Fibroblast of pulmonary artery (primary cell): Measurements from ENCODE around the gene POLR1A.
A peak's percentile ranks its signal among the peaks of the same experiment; 100 is the strongest.
"Not testable (repeated sequence)": the region's sequence is repeated elsewhere in the genome, so short reads cannot be mapped to it uniquely, and the experiment has no call there.

Experiments used
- DNase-seq: peaks from one replicate; pipeline ENCODE4 v3.0.0-alpha.2; 2010; ENCODE audit warnings: low read depth
- H3K4me3 ChIP-seq: replicated peaks from 2 replicates; pipeline ENCODE4 v1.5.1; 2011; ENCODE audit warnings: low read depth, mild to moderate bottlenecking, control low read depth, low read length, moderate library complexity
- TF ChIP-seq, protein P1 (sequence below): IDR thresholded peaks from 2 replicates; pipeline ENCODE4 v1.5.1; 2011; ENCODE audit warnings: mild to moderate bottlenecking, control low read depth, low read length, inconsistent platforms; ENCODE audit errors: missing control alignments

Gene POLR1A

DNA sequence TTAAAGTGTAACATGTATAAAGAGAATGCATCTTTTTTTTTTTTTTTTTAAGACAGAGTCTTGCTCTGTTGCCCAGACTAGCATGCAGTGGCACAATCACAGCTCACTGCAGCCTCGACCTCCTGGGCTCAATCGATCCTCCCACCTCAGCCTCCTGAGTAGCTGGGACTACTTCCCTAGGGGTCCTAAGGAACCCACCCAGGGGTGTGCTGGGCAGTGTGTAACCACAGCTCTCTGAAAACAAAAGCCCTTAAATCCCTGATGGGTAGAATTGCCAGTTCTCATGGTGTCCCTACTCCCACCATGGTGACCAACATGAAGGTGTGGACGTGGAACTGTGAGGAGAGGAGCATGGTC is 111.3 kb downstream of the POLR1A start:
- DNase-seq = no peak
- no peak overlapping the region for H3K4me3 ChIP-seq
- TF ChIP-seq, protein P1, sequence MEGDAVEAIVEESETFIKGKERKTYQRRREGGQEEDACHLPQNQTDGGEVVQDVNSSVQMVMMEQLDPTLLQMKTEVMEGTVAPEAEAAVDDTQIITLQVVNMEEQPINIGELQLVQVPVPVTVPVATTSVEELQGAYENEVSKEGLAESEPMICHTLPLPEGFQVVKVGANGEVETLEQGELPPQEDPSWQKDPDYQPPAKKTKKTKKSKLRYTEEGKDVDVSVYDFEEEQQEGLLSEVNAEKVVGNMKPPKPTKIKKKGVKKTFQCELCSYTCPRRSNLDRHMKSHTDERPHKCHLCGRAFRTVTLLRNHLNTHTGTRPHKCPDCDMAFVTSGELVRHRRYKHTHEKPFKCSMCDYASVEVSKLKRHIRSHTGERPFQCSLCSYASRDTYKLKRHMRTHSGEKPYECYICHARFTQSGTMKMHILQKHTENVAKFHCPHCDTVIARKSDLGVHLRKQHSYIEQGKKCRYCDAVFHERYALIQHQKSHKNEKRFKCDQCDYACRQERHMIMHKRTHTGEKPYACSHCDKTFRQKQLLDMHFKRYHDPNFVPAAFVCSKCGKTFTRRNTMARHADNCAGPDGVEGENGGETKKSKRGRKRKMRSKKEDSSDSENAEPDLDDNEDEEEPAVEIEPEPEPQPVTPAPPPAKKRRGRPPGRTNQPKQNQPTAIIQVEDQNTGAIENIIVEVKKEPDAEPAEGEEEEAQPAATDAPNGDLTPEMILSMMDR = no peak

DNA sequence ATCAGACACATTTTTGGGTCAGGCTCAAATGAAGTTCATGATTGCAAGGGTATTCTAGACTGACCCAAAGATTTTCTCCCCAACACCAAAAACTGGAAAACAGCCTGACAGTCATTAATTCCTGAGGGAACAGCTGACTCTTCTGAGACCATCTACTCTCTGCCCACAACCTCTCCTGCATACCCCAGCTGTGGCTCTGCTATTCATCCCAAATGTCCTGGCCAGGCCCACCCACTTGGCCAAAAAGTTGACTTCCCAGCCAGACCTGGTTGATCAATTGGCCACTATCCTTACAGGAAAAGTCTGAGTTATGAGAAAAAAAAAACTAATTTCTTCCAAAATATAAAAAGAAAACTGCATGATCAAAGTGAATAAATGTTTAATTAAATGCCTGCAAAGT is 113.1 kb downstream of the POLR1A start:
- no peak for DNase-seq
- H3K4me3 ChIP-seq = no peak overlapping the region
- TF ChIP-seq, protein P1 = no peak

DNA sequence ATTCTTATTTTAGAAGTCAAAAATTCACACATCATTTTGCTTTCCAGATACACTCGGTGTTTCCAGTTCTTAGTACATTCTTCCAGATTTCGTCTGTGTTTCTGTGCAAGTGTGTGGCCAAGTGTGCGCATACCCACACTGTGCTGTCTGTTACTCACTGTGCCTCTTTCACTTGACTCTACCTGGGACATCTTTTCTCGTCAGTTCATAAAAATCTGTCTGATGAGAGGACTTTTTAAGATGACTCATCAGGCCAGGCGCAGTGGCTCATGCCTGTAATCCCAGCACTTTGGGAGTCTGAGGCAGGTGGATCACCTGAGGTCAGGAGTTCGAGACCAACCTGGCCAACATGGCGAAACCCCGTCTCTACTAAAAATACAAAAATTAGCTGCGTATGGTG is 113.6 kb downstream of the POLR1A start:
- not testable (repeated sequence) for DNase-seq, H3K4me3 ChIP-seq

DNA sequence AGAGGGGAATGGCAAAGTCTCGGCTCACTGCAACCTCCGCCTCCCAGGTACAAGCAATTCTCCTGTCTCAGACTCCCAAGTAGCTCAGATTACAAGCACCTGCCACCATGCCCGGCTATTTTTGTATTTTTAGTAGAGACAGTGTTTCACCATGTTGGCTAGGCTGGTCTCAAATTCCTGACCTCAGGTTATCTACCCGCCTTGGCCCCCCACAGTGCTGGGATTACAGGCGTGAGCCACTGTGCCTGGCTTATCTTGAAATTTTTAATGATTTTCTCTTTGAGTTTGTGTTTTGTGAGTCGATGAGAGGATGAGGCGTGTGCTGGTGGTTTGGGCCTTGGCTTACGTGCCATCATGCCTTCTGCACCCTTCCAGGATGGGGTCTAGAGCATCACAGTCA is 115.6 kb downstream of the POLR1A start:
- DNase-seq = no peak
- no peak overlapping the region for H3K4me3 ChIP-seq
- TF ChIP-seq, protein P1 = no peak

DNA sequence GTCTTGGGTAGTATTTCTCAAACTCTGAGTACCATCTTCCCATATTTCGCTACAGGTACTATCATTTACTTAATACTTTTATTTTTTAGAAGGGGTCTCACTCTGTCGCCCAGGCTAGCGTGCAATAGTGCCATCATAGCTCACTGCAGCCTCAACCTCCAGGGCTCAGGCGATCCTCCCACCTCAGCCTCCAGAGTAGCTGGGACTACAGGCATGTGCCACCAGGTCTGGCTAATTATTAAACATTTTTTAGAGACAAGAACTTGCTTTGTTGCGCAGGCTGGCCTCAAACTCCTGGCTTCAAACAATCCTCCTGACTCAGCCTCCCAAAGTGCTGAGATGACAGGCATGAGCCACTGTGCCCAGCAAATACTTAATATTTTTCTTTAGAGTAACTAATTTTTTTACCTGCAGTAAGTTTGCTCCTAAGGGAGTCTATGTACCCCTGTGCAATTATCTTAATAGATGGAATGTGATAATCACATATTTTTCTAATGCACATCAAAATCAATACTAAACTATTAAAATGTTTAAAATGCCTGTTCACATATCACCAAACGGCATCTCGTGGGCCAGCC is 116.3 kb downstream of the POLR1A start:
- no peak for DNase-seq

DNA sequence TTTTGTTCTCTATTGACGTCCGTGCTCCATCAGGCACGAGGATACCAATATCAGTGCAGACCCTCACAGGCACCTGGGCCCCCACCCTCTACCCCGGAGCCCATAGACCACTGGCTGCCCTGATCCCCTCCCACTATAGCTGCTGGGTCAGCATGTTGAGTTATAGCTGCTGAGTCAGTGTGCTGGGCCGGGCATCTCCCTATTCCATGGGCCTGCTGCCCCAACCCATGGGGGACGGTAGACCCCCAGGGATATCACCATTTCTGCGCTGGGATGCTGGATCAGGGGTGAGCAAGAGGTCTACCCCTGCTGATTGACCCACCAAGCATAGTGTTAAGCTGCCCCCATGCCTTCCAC is 116.8 kb downstream of the POLR1A start:
- H3K4me3 ChIP-seq = no peak overlapping the region
- no peak for DNase-seq
- TF ChIP-seq, protein P1 = no peak

More for the DNA sequence above, 116.3 kb downstream of the POLR1A start:
- no peak overlapping the region for H3K4me3 ChIP-seq
- TF ChIP-seq, protein P1 = no peak

DNA sequence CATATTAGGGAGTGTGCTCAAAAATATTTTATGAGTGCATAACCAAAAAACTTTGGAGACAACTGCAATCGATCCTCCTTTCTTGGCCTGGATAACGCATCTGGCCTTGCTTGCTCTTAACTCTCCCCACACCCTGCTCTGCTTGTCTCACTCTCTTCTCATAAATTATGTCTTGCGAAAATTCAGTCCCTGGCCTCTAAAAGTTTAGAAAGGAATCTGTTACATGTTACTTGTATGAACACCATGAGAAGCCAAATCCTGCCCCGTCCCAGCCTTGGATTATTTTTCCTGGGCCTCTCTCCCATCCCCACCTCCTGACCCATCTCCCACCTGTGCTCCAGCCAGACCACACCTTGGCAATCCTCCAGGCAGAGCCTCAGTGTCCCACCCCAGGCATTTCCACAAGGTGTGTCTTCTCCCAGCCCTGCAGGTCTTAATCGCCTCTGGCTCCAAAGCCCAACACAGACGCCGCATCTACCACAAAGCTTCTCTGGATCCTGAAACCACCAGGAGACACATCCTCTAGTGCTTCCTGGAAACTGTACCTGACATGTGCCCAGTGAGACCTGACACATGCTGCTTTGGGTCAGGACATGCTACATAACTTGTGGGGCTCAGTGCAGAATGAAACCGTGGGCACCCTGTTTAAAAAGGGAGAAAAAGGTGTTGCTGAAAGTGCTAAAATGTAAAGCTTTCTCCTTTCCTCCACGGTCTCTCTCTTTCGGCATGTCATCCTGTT is 117.3 kb downstream of the POLR1A start:
- peak; percentile 8 for DNase-seq
- no peak overlapping the region for H3K4me3 ChIP-seq
- TF ChIP-seq, protein P1 = no peak
